Lung (tissue), 12 donors: ENCODE results near the gene XYLT1. TPM values are rescaled to one million over a fixed set of nuclear protein-coding genes. Genes with fewer than 3 reads are reported as not detected.

Experiments
- ATAC-seq: fragments of 200-7000 bp; cut with Tn5 transposase; one replicate; pipeline ENCODE4 v1.9.1; 2020; ENCODE audit warnings: moderate number of reproducible peaks; ENCODE audit not compliant: insufficient read depth, low FRiP score
- DNase-seq, 3 donors: peaks; one replicate each; pipeline ENCODE4 v3.0.0-alpha.2; 2013 to 2017
- H3K27ac ChIP-seq, 2 donors: one replicate each; pipeline ENCODE4 v1.5.1; 2013; ENCODE audit warnings: mild to moderate bottlenecking in 2 of 2, moderate library complexity in 2 of 2, control low read depth in 1 of 2, inconsistent platforms in 1 of 2, low read depth in 1 of 2, low read length in 1 of 2
- H3K27me3 ChIP-seq, 3 donors: one replicate each; pipeline ENCODE4 v1.5.1; 2013; ENCODE audit warnings: low read length in 2 of 3; ENCODE audit not compliant: control insufficient read depth in 3 of 3, insufficient read depth in 3 of 3
- H3K36me3 ChIP-seq, 4 donors: one replicate each; pipeline ENCODE4 v1.5.1; 2013; ENCODE audit warnings: low read length in 4 of 4, mild to moderate bottlenecking in 1 of 4, moderate library complexity in 1 of 4; ENCODE audit not compliant: control insufficient read depth in 4 of 4, insufficient read depth in 4 of 4
- H3K4me1 ChIP-seq, 5 donors: one replicate each; pipeline ENCODE4 v1.5.1; 2013; ENCODE audit warnings: low read length in 5 of 5, mild to moderate bottlenecking in 2 of 5, moderate library complexity in 1 of 5; ENCODE audit not compliant: control insufficient read depth in 5 of 5, insufficient read depth in 5 of 5
- H3K4me3 ChIP-seq: one replicate; pipeline ENCODE4 v1.5.1; 2013; ENCODE audit warnings: mild to moderate bottlenecking, control low read depth, moderate library complexity
- H3K9ac ChIP-seq, 2 donors: one replicate each; pipeline ENCODE4 v1.5.1; 2013; ENCODE audit warnings: low read length in 2 of 2, control low read depth in 1 of 2; ENCODE audit not compliant: insufficient read depth in 1 of 2
- H3K9me3 ChIP-seq, 4 donors: one replicate each; pipeline ENCODE4 v1.5.1; 2013; ENCODE audit warnings: low read length in 3 of 4, mild to moderate bottlenecking in 1 of 4, moderate library complexity in 1 of 4; ENCODE audit not compliant: control insufficient read depth in 4 of 4, insufficient read depth in 3 of 4
- WGBS, 2 donors: extraction: QIAGEN DNeasy Blood & Tissue Kit; methylation state at CpG; one replicate each; pipeline ENCODE4 v1.1.7; 2013; 5-methylcytosine and 5-hydroxymethylcytosine counted together
- polyA plus RNA-seq, 2 donors: library from polyadenylated mRNA; stranded (reverse); fragments of 200-250 nt; gene quantifications; one replicate each; pipeline ENCODE4 v1.2.1, GENCODE V29; 2013
- total RNA-seq, 2 donors: library from RNA; depleted of rRNA in 1 of 2; stranded (reverse); fragments of >200 nt in 1 of 2; gene quantifications; one replicate each; pipeline ENCODE4 v1.2.1, GENCODE V29; 2014 to 2021
- TF ChIP-seq, protein P1 (sequence below): IDR thresholded peaks from 2 replicates; pipeline ENCODE4 v1.5.1; 2012; ENCODE audit warnings: mild to moderate bottlenecking; ENCODE audit errors: control extremely low read depth, extremely low read depth
- donor health status: control.
- donor health status: control.
- donor health status: Bipolar disorder and iron deficiency.
- donor health status: healthy.
- donor health status: DM: yes; HTN: yes; CAD: no.

The XYLT1 gene
- total and polyA plus RNA-seq, 4 donors: 1.4 to 11.5 (median 6.9) TPM

DNA sequence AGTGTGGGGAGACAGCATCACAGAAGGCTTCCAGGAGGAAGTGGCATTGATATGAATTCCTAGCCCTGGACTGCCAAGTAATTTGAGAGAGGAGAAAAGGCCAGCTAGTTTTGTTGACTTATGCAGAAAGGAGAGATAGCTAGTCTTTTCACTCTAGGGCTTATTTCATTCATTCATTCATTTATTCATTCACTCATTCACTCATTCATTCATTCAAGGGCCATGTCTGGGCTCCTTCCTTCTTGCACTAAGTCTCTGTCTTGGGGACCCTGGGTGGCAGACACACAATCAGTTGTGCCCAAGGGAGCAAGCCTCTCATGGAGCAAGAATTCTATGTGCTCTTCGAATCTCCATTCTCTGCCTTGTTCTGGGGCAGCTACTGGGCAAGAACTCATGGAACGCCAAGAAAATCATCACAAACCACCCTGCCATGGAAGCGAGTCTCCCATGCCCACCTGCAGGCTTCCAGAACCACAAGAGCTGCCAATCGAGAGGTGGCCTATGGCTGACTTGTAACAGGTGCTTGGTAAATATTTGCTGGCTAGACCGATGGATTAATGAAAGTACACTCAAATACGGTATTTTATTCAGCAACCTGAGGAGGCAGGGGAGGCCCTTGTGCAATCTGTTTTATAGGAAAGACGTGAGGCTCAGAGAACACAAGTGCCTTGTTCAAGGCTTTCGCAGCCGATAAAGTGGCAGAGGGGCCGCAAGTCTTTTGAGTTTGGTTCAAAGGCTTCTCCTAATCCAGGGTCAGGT lies 223.6 kb downstream of the XYLT1 start:
- H3K27me3 ChIP-seq: no peaks in the 10 kb centered on the region
- no peaks in the 10 kb centered on the region for H3K9me3 ChIP-seq
- H3K36me3 ChIP-seq: no peaks in the 10 kb centered on the region
- no peak overlapping the region for H3K27ac ChIP-seq
- DNase-seq (peak; percentile 38 to 72 (median 41)), ATAC-seq (no peak)
- H3K4me3 ChIP-seq: no peak overlapping the region
- peaks cover 0 to under 1% (median 0%) of the 10 kb centered on the region in 5 donors for H3K4me1 ChIP-seq
- TF ChIP-seq, protein P1, sequence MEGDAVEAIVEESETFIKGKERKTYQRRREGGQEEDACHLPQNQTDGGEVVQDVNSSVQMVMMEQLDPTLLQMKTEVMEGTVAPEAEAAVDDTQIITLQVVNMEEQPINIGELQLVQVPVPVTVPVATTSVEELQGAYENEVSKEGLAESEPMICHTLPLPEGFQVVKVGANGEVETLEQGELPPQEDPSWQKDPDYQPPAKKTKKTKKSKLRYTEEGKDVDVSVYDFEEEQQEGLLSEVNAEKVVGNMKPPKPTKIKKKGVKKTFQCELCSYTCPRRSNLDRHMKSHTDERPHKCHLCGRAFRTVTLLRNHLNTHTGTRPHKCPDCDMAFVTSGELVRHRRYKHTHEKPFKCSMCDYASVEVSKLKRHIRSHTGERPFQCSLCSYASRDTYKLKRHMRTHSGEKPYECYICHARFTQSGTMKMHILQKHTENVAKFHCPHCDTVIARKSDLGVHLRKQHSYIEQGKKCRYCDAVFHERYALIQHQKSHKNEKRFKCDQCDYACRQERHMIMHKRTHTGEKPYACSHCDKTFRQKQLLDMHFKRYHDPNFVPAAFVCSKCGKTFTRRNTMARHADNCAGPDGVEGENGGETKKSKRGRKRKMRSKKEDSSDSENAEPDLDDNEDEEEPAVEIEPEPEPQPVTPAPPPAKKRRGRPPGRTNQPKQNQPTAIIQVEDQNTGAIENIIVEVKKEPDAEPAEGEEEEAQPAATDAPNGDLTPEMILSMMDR: no peak
- 73 to 87% methylated on average over 10 of the region's 10 CpGs for WGBS, 2 donors
- H3K9ac ChIP-seq: no peak overlapping the region

DNA sequence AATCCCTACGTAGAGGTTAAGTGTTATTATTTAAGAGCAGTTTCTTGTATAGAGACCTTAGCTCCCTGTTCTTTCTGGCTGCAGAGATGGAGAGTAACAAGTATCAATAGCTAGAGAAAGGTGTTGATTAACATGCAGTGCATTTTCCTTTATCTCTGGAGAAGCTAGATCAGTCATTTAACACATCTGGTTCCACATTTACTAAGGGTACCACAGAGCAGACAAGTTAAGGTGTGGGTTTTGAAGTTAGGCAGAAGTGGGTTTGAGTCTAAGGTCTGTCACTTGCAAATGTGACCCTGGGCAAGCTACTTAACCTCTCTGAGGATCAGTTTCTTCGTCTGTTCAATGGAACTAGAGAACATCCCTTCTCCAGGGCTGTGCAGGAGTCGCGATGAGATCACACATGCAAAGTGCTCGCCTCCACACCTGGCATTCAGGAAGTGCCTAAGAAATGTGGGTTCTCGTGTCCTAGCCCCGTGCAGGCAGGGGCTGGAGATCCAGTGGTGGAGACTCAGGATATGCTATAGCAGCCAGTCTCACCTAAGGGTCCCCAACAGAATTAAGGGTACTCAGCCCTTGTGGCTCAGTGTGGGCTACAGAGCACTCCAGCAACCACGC lies 224.4 kb downstream of the XYLT1 start:
- TF ChIP-seq, protein P1: no peak
- ATAC-seq: no peak
- Histone ChIP-seq H3K4me1 (no peaks in the 10 kb centered on the region), H3K27me3 (no peaks in the 10 kb centered on the region), H3K27ac (no peak overlapping the region), H3K36me3 (no peaks in the 10 kb centered on the region), H3K4me3 (no peak overlapping the region), H3K9me3 (no peaks in the 10 kb centered on the region), H3K9ac (no peak overlapping the region)
- 78 to 86% methylated on average over 8 of the region's 8 CpGs for WGBS, 2 donors
- DNase-seq: no peak

DNA sequence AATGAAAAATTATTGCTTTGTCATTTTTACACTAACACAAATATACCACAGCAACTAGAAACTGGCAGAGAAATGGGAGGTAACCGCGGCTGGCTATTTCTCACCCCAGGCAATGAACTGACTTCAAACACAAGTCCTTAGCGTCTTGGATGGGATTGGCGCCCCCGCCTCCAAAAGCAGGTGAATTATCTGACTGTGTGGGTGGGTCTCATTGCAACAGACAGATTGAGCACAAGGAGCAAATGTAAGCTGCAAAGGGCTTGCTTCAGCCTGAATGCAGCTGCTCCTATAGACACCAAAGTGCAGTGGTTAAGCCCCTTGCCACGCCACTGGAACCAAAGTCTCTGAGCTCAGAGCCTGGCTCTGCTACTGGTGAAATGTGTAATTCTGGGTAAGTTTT lies 225.0 kb downstream of the XYLT1 start:
- TF ChIP-seq, protein P1: no peak
- Histone ChIP-seq H3K9me3 (no peaks in the 10 kb centered on the region), H3K36me3 (no peaks in the 10 kb centered on the region), H3K27me3 (no peaks in the 10 kb centered on the region), H3K9ac (no peak overlapping the region), H3K27ac (no peak overlapping the region), H3K4me1 (no peaks in the 10 kb centered on the region), H3K4me3 (no peak overlapping the region)
- ATAC-seq: no peak
- WGBS, 2 donors: 78 to 88% methylated on average over 6 of the region's 6 CpGs
- DNase-seq: no peak
